Activated CD8-positive, alpha-beta memory T cell treated with anti-CD3 and anti-CD28 coated beads, Interleukin-2, amount 50 U/mL, for 48 hours (primary cell): ENCODE measurements around the gene ALS2.

ENCODE experiments used
- DNase-seq: peaks from one replicate; pipeline ENCODE4 v3.0.0-alpha.2; 2020

The ALS2 gene

DNA sequence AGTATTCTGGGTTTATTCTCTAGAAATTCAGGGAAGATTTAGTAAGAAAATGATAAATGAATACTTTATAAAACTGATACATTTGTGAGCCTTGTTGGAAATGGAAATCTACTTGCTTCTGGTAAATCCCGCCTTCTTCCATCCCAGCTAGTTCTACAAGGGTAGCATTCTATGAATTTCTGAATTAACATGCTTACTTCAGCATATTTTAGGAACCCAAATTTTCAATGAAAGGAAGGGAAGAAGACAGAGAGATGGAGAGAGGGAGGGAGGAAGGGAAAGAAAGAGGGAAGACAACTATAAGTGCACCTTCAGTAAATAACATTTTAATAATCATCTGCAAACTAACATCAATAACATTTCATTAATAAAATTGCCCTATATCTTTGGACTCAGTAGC, 110.9 kb downstream of the ALS2 start:
- no peak for DNase-seq

- no peak for DNase-seq
These were observed 112.3 kb downstream of the ALS2 start for GRCh38 chr2:201668402-201668910.

DNA sequence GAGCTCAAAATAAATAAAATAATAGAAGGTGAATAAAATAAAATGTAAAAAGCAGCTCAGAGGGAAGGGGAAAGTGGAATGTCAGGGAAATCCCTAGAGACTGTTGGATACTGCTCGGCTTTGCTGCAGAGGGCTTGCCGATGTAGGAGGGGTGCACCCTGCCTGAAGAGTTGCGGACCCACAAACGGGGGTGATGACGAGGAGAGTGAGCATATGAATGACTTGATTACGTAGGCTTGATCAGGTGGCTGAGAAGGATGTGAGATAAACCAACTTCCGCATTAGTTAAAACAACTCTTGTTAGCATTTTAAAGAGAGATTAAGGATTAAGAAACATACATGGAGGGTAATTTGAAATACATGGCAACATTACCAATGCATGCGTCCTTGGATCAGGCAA, 116.4 kb downstream of the ALS2 start:
- DNase-seq: no peak

- no peak for DNase-seq
These were observed 119.4 kb downstream of the ALS2 start for GRCh38 chr2:201661366-201661765.

GRCh38 chr2:201660293-201660895, 120.3 kb downstream of the ALS2 start:
- DNase-seq: no peak

- no peak for DNase-seq
These were observed 124.0 kb downstream of the ALS2 start for GRCh38 chr2:201656740-201657139.

DNA sequence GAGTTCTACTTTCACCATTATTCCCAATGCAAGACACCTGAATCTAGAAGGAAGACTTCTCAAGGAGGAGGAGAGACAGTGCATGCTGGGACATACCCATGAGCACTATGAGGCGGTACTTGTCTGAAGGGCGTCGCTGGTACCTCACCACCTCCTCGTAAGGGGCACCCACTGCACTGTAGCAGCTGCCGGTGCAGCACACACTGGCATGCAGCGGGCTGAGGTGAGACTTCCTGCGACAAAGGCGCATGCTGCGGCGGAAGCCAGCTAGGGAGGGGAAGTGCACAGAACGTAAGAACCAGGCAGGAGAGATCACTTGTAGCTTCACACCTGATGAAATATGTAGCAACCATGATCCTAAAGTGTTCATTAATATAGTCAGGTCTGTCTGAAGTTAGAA, 124.6 kb downstream of the ALS2 start:
- DNase-seq: no peak

DNA sequence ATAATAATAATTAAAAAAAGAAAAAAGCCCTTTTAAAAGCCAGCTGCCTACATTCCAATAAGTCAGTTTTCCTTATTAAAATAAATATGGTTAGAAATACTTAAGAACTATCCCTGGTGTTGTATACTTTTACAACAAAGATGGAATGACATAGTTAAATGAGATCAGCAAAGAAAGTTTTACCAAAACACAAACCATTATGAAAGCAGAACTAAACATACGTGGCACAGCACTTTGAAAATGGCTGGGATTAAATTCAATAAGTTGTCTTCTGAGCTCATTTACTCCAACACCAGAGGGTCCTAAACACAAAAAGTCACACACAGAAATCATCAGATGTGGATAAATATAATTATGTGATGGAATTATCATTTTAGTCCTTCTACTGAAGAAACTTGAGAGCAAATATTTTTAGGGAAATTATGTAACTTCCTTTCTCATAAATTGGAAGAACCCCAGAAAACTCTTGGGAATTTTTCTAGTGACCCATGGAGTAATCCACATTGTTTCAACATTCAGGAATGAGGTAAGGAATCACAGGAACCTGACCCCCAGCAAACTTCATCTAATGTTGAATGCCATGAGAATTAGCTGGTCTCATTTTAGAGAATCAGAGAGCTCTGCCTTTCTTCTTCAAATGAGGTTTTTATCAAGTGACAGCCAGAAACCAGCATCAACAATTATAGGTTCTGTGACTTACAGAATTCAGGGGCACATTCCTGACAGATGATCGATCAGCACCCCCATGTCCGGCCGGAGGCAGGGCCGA, 125.9 kb downstream of the ALS2 start:
- no peak for DNase-seq

- no peak for DNase-seq
These were observed 127.5 kb downstream of the ALS2 start for GRCh38 chr2:201653221-201653620.
